Panc1 (cell line): Measurements from ENCODE around the gene WDR27. TPM values are rescaled to one million over a fixed set of nuclear protein-coding genes. Genes with fewer than 3 reads are reported as not detected.
A peak's percentile ranks its signal among the peaks of the same experiment; 100 is the strongest.

Experiments
- ATAC-seq: fragments of 200-7000 bp; cut with Tn5 transposase; 2 replicates; pipeline ENCODE4 v1.9.1; 2020; ENCODE audit warnings: mild to moderate bottlenecking, moderate library complexity
- BruUV-seq: library from RNA; stranded (reverse); fragments of 400-500 nt; replicated peaks from 2 replicates; lab custom pipeline; 2021; lab: Mats Ljungman, UMichigan
- CTCF ChIA-PET: fragments of 300-600 bp; sonication (Branson Sonifier 250); formaldehyde crosslinking; loops from one replicate; lab custom pipeline; 2022; ENCODE audit warnings: antibody characterized with exemption; lab: Charles Lee
- POLR2A ChIA-PET: fragments of 300-600 bp; sonication (Branson Sonifier 250); formaldehyde crosslinking; loops from one replicate; lab custom pipeline; 2022; ENCODE audit warnings: antibody characterized with exemption; lab: Charles Lee
- DNase-seq: peaks from one replicate; pipeline ENCODE4 v3.0.0-alpha.2; 2010; ENCODE audit warnings: low read depth, low spot score
- H3K27ac ChIP-seq: 2 replicates; pipeline ENCODE4 v1.5.1; 2011; ENCODE audit warnings: mild to moderate bottlenecking, low read length, inconsistent platforms
- H3K27me3 ChIP-seq: fragments of 200-500 bp; sonication (Bioruptor generic); 2 replicates; pipeline ENCODE4 v1.6.0; 2014; ENCODE audit warnings: low read length, inconsistent platforms; ENCODE audit not compliant: control insufficient read depth, insufficient read depth
- H3K36me3 ChIP-seq: fragments of 200-500 bp; sonication (Bioruptor generic); 2 replicates; pipeline ENCODE4 v1.5.1; 2014; ENCODE audit warnings: inconsistent platforms, mild to moderate bottlenecking, low read length, moderate library complexity; ENCODE audit not compliant: control insufficient read depth, insufficient read depth
- H3K4me1 ChIP-seq: 2 replicates; pipeline ENCODE4 v1.5.1; 2011; ENCODE audit warnings: inconsistent platforms, mild to moderate bottlenecking, low read length, moderate library complexity; ENCODE audit not compliant: control insufficient read depth, insufficient read depth
- H3K4me3 ChIP-seq, 2 experiments: 2 replicates each; pipeline ENCODE4 v1.5.1; 2011 to 2012; ENCODE audit warnings: low read depth in 2 of 2, low read length in 2 of 2, mild to moderate bottlenecking in 2 of 2, inconsistent platforms in 1 of 2, moderate library complexity in 1 of 2
- H3K9me3 ChIP-seq: fragments of 200-500 bp; sonication (Bioruptor generic); 2 replicates; pipeline ENCODE4 v1.5.1; 2014; ENCODE audit warnings: low read depth, mild to moderate bottlenecking, inconsistent platforms, low read length, moderate library complexity; ENCODE audit not compliant: control insufficient read depth, insufficient read depth
- POLR2AphosphoS5 ChIP-seq: IDR thresholded peaks from 2 replicates; pipeline ENCODE4 v1.6.1; 2012; ENCODE audit warnings: mild to moderate bottlenecking, low read depth, low read length, moderate library complexity
- SIN3A ChIP-seq: IDR thresholded peaks from 2 replicates; pipeline ENCODE4 v1.6.1; 2012; ENCODE audit warnings: low read depth, mild to moderate bottlenecking, low read length, moderate library complexity, borderline replicate concordance; ENCODE audit not compliant: insufficient read depth
- TCF7L2 ChIP-seq: IDR thresholded peaks from 2 replicates; pipeline ENCODE4 v1.6.1; 2011; ENCODE audit warnings: mild to moderate bottlenecking, low read depth, low read length, inconsistent platforms
- in situ Hi-C: cut with HindIII; loops from 2 replicates; pipeline ENCODE4 v1.10.0; 2016; ENCODE audit warnings: low sequenced_read_pairs, low pct_unique_long_range_greater_than_20kb
- intact Hi-C: fragments of 100-400 bp; cut with micrococcal nuclease; formaldehyde crosslinking; loops from one replicate; pipeline ENCODE4 v1.10.0; 2022; ENCODE audit not compliant: unreplicated experiment
- total RNA-seq: library from RNA; stranded (reverse); gene quantifications from one replicate; pipeline ENCODE4 v1.2.1, GENCODE V29; 2021; ENCODE audit not compliant: unreplicated experiment
- TF ChIP-seq, protein P1 (sequence below), 2 experiments: IDR thresholded peaks; 2 replicates each; pipeline ENCODE4 v1.6.1; 2011 to 2012; ENCODE audit warnings: low read depth in 2 of 2, control low read depth in 1 of 2, low read length in 1 of 2, mild to moderate bottlenecking in 1 of 2, moderate library complexity in 1 of 2; ENCODE audit not compliant: insufficient read depth in 1 of 2
- TF ChIP-seq, protein P2 (sequence below): fragments of 450-650 bp; IDR thresholded peaks from 2 replicates; pipeline ENCODE4 v1.5.1; 2017; ENCODE audit warnings: mild to moderate bottlenecking

The WDR27 gene
- total RNA-seq, 1 experiment from 2014 or later, result 56.3 TPM

DNA sequence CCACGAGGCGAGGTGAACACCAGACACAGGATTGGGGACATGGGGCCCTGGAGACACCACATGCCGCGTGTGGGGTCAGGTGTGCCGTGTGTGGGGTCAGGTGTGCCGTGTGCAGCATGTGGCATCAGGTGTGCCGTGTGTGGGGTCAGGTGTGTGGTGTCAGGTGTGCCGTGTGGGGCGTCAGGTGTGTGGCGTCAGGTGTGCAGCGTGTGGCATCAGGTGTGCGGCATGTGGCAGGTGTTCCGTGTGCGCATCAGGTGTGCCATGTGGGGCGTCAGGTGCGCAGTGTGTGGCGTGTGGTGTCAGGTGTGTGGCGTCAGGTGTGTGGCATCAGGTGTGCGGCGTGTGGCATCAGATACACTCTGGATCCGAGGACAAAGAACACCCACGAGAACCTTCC, 77.9 kb downstream of the WDR27 start:
- ChIA-PET CTCF (no interaction called here), POLR2A (no interaction called here)
- intact Hi-C loops (no loop called here), in situ Hi-C loops (no loop called here)
- Histone ChIP-seq H3K4me1 (no peaks in the 10 kb centered on the region), H3K36me3 (no peaks in the 10 kb centered on the region), H3K27ac (no peak overlapping the region), H3K27me3 (no peaks in the 10 kb centered on the region), H3K4me3 (no peak overlapping the region), H3K9me3 (no peaks in the 10 kb centered on the region)
- ATAC-seq (no peak), DNase-seq (no peak)
- no peak for TF ChIP-seq SIN3A
- TF ChIP-seq, protein P1, sequence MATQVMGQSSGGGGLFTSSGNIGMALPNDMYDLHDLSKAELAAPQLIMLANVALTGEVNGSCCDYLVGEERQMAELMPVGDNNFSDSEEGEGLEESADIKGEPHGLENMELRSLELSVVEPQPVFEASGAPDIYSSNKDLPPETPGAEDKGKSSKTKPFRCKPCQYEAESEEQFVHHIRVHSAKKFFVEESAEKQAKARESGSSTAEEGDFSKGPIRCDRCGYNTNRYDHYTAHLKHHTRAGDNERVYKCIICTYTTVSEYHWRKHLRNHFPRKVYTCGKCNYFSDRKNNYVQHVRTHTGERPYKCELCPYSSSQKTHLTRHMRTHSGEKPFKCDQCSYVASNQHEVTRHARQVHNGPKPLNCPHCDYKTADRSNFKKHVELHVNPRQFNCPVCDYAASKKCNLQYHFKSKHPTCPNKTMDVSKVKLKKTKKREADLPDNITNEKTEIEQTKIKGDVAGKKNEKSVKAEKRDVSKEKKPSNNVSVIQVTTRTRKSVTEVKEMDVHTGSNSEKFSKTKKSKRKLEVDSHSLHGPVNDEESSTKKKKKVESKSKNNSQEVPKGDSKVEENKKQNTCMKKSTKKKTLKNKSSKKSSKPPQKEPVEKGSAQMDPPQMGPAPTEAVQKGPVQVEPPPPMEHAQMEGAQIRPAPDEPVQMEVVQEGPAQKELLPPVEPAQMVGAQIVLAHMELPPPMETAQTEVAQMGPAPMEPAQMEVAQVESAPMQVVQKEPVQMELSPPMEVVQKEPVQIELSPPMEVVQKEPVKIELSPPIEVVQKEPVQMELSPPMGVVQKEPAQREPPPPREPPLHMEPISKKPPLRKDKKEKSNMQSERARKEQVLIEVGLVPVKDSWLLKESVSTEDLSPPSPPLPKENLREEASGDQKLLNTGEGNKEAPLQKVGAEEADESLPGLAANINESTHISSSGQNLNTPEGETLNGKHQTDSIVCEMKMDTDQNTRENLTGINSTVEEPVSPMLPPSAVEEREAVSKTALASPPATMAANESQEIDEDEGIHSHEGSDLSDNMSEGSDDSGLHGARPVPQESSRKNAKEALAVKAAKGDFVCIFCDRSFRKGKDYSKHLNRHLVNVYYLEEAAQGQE (IDR thresholded peaks at IDR 0.05; ENCODE audit: insufficient read depth in 1 of 2, low read depth in 2 of 2, low read length in 1 of 2), result peak in 1 of 2 experiments; percentile 29; a peak in 1 of 4 replicates
- no TSS peak for BruUV-seq

DNA sequence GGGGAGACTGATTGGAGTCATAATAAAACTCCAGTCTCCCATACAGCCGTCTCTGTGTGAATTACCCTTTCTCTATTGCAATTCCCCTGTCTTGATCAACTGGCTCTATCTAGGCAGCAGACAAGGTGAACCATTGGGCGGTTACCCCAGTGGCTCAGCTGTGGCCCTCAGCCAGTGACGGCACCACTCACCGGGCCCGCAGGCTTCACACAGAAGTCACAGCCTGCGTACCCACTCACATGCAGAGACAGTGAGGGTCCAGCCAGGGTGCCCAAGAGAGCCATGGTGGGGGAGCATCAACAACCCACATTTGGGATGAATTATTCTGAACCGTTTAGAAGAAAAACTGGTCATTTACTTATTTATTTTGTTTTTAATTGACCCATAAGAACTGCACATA, 78.5 kb downstream of the WDR27 start:
- intact Hi-C loops, result no loop called here
- no peaks in the 10 kb centered on the region for H3K9me3 ChIP-seq
- POLR2A ChIA-PET, result no interaction called here
- H3K27me3 ChIP-seq, result no peaks in the 10 kb centered on the region
- ATAC-seq (no peak), DNase-seq (no peak)
- H3K36me3 ChIP-seq, result no peaks in the 10 kb centered on the region
- no TSS peak for BruUV-seq
- no peak overlapping the region for H3K4me3 ChIP-seq
- CTCF ChIA-PET, result no interaction called here
- H3K27ac ChIP-seq, result no peak overlapping the region
- H3K4me1 ChIP-seq, result no peaks in the 10 kb centered on the region
- in situ Hi-C loops, result no loop called here
- no peak for TF ChIP-seq SIN3A
- TF ChIP-seq, protein P1 (IDR thresholded peaks at IDR 0.05; ENCODE audit: insufficient read depth in 1 of 2, low read depth in 2 of 2, low read length in 1 of 2), result no peak
- no peak for TF ChIP-seq POLR2AphosphoS5
- TF ChIP-seq, protein P2, sequence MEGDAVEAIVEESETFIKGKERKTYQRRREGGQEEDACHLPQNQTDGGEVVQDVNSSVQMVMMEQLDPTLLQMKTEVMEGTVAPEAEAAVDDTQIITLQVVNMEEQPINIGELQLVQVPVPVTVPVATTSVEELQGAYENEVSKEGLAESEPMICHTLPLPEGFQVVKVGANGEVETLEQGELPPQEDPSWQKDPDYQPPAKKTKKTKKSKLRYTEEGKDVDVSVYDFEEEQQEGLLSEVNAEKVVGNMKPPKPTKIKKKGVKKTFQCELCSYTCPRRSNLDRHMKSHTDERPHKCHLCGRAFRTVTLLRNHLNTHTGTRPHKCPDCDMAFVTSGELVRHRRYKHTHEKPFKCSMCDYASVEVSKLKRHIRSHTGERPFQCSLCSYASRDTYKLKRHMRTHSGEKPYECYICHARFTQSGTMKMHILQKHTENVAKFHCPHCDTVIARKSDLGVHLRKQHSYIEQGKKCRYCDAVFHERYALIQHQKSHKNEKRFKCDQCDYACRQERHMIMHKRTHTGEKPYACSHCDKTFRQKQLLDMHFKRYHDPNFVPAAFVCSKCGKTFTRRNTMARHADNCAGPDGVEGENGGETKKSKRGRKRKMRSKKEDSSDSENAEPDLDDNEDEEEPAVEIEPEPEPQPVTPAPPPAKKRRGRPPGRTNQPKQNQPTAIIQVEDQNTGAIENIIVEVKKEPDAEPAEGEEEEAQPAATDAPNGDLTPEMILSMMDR, result no peak
- no peak for TF ChIP-seq TCF7L2
